Measurements from ENCODE around the gene TM7SF2.

The TM7SF2 gene

DNA sequence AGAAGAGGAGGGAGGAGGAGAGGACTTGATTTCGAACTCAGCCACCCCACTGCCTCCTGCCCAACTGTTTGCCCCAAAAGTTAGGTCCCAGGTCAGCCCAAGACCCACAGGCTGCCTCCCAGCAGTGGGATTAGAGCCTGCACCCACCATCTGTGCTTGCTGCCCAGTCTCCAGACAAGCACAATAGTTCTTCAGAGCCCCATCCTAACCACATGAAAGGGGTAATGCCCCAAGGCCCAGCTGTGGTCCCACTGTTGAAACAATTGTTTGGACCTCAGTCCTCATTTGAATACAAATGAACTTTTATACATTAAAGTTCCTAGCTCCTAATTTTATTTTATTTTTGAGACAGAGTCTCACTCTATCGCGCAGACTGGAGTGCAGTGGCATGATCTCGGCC, 21.0 kb upstream of the TM7SF2 start:
- no peak for DNase-seq (ENCODE audit: low spot score)

DNA sequence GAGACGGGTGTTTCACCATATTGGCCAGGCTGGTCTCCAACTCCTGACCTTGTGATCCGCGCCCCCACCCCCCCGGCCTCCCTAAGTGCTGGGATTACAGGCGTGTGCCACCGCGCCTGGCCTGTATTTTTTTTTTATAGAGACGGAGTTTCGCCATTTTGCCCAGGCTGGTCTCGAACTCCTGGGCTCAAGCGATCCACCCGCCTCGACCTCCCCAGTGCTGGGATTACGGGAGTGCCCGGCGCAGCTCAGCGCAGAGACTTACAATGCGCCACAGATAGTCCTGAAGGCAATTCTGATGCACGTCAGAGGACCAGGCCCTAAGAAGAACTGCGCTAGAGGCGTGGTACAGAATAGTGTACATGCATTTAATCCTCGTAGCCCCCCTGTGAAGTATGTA, 16.2 kb upstream of the TM7SF2 start:
- DNase-seq (ENCODE audit: low spot score) = no peak

DNA sequence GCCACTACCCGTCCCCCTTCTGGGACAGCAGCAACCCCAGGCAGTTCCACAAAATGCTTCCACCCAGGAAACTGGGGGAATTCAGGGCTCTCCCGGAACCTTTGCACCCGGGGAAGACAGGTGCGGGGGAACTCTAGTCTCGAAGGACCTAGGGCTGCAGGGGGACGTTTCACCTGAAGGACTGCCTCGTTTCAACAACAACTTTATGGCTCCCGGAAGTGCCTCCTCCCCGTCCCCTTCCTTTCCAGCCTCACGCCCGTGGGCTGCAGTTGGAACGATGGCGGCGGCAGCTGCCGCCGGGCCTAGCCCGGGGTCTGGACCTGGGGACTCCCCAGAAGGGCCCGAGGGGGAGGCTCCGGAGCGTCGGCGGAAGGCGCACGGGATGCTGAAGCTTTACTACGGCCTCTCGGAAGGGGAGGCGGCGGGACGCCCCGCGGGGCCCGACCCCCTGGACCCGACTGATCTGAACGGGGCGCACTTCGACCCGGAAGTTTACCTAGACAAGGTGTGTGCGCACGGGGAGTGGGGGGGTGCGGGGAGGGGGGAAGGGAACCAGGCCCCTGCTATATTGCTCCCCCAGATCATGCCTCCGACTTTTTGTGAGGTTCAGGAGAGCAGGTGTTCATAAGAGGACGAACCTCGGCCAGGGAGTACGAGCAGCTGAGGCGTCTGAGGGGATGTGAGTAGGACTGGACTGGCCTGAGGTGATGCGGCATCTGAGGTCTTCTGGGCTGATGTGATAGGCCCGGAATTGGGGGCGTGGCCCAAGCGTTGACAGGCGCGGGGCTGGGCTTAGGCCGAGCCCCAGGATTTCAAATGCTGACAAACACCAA, 15.5 kb upstream of the TM7SF2 start, which contains the start of gene VPS51:
Gene VPS51 (plus strand): TSS at position 241 of the 833 bp plus-strand sequence. CDS start 37 bp downstream, at position 278.
- DNase-seq (ENCODE audit: low spot score) = peak; percentile 94

DNA sequence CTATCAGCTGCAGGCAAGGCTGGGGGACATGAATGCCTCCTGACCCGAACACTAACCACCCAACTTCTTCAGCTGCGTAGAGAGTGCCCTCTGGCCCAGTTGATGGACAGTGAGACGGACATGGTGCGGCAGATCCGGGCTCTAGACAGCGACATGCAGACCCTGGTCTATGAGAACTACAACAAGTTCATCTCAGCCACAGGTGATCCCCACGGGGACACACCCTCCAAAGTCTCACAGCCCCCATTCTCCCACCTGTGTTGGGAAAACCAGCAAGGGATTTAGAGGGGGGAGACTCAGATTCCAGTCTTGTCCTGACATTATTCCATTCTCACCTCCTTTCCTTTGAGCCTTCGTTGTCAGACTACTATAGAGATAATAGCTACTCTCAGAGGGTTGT, 14.7 kb upstream of the TM7SF2 start:
- DNase-seq (ENCODE audit: low spot score) = no peak

DNA sequence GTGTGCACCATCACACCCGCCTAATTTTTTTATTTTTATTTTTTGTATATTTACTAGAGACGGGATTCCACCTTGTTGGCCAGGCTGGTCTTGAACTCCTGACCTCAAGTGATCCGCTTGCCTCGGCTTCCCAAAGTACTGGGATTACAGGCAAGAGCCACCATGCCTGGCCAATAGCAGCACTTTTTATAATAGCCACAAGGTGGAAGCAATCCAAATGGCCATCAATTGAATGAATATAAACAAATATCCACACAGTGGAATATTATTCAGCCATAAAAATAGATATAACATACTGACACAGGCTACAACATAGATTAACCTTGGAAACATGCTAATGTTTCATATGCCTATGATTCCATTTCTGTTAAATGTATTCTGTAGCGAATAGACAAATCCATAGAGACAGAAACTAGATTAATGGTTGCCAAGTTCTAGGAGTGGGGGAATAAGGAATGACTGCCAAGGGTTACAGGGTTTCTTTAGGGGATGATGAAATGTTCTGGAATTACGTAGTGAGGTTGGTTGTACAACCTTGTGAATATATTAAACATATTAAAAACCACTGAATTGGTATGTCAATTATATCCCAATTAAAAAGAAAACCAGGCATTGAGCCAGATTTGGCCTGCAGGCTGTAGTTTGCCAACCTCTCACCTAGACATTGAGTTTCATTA, 10.9 kb upstream of the TM7SF2 start:
- no peak for DNase-seq (ENCODE audit: low spot score)

DNA sequence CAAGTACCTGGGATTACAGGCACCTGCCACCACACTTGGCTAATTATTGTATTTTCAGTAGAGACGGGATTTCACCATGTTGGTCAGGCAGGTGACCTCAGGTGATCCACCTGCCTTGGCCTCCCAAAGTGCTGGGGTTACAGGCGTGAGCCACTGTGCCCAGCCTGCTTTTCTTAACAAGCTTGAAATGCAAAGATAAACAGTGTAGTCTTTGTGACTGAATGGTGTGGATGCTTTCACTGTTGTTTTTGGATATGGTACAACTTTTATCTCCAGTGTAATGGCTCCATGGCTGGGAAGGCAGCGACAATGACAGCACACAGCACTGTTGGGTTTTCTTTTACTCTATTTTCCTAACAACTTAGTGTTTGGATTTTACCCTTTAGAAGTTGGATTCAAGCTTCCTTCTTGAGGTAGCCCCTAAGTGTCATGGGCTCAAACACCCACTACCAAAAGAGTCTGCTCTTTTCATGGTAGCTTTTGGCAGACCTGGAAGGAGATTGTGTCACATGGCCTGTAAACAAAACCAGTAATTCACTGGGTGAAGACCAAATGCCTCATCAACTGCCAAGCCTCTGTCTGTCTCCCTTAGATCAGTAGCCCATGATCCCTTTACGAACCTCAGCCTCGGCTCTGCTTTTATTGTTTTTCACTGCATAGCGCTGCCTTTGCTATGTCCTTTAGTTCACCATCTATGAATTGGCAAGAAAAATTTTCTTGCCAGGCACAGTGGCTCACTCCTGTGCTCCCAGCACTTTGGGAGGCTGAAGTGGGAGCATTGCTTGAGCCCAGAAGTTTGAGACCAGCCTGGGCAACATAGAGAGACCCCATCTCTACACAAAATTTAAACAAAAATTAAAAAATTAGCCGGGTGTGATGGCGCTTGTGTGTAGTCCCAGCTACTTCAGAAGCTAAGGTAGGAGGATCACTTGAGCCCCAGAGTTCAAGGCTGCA, 9.3 kb upstream of the TM7SF2 start:
- no peak for DNase-seq (ENCODE audit: low spot score)

DNA sequence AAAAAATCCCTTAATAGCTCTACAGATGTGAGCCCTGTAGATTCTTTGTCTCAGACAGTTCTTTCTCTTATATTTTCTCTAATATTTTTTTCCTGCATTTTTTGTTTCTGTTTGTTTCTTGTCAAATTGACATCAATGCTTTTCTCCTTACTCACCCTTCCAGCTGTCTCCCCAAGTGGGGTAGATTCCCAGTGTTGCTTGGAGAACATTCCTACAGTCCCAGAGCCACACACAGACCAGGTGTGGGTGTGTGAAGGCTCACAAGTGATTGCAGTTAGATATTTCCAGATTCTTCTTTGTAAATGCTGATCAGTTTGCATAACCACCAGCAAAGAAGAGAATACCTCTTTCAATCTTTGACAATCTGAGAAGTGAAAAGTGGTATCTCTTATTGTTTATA, 8.2 kb upstream of the TM7SF2 start:
- DNase-seq (ENCODE audit: low spot score) = no peak

DNA sequence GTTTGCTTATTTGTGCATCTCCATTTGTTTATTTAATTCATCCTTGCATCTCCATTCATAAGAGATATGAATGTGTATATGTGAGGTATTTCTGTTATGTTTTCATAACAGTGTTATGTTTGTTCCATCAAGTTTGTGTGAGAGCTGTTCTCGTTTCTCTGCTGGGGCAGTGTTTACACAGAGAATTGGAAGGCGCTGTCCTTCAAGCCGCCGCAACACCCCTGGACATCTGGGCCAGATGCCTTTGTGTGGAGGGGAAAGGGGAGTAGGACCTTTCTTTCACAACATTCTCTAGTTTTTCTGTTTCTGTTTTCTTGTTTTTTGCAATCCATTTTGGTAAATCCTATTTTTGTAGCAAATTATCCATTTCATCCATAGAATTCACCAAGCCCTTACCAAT, 7.0 kb upstream of the TM7SF2 start:
- no peak for DNase-seq (ENCODE audit: low spot score)

DNA sequence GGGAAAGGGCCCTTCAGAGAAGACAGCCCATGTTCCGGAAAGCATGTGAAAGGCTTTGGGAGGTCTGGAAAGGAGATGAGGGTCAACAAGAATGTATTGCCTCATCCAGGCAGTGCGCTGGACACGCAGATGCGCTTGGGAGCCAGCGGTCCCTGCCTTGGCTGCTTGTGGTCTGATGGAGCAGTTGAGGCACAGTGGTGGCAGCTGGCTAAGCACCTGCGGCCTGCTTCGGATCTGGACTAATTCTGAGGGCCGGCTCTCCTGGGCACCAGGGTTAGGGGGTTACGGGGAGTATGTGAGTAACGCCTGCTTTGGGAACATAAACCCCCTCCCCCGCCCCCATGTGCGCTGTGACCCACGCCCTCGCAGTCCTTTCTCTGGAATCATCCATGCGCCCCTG, 4.6 kb upstream of the TM7SF2 start:
- DNase-seq (ENCODE audit: low spot score) = no peak

DNA sequence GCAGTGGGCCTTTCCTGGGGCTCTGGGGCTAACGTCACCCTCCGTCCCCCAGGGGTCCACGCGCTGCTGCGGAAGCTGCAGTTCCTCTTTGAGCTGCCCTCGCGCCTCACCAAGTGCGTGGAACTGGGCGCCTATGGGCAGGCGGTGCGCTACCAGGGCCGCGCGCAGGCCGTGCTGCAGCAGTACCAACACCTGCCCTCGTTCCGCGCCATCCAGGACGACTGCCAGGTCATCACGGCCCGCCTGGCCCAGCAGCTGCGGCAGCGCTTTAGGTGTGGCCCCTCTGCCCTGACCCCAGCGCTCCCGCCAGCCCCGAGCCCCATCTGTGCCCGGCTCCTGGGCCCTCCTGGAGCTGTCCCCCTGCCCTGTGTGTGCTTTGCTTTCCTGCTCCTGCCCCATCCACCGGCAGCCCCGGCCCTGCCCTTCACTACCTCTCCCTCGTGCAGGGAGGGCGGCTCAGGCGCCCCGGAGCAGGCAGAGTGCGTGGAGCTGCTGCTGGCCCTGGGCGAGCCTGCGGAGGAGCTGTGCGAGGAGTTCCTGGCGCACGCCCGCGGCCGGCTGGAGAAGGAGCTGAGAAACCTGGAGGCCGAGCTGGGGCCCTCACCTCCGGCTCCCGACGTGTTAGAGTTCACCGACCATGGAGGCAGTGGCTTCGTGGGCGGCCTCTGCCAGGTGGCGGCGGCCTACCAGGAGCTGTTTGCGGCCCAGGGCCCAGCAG, 3.8 kb upstream of the TM7SF2 start:
- DNase-seq (ENCODE audit: low spot score) = no peak

DNA sequence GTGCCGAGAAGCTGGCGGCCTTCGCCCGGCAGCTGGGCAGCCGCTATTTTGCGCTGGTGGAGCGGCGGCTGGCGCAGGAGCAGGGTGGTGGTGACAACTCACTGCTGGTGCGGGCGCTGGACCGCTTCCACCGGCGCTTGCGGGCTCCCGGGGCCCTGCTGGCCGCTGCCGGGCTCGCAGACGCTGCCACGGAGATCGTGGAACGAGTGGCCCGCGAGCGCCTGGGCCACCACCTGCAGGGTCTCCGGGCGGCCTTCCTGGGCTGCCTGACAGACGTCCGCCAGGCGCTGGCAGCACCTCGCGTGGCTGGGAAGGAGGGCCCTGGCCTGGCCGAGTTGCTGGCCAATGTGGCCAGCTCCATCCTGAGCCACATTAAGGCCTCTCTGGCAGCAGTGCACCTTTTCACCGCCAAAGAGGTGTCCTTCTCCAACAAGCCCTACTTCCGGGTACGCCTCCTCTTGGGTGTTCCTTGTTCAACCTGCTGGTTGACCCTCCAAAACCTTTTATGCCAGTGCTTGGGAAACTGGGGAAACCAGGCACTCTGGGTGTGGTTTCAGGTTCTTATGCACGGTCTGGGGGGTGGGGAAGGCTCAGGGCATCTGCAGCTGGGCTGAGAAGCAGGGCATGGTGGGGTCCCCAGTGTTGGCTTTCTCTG, 3.1 kb upstream of the TM7SF2 start:
- DNase-seq (ENCODE audit: low spot score) = no peak

DNA sequence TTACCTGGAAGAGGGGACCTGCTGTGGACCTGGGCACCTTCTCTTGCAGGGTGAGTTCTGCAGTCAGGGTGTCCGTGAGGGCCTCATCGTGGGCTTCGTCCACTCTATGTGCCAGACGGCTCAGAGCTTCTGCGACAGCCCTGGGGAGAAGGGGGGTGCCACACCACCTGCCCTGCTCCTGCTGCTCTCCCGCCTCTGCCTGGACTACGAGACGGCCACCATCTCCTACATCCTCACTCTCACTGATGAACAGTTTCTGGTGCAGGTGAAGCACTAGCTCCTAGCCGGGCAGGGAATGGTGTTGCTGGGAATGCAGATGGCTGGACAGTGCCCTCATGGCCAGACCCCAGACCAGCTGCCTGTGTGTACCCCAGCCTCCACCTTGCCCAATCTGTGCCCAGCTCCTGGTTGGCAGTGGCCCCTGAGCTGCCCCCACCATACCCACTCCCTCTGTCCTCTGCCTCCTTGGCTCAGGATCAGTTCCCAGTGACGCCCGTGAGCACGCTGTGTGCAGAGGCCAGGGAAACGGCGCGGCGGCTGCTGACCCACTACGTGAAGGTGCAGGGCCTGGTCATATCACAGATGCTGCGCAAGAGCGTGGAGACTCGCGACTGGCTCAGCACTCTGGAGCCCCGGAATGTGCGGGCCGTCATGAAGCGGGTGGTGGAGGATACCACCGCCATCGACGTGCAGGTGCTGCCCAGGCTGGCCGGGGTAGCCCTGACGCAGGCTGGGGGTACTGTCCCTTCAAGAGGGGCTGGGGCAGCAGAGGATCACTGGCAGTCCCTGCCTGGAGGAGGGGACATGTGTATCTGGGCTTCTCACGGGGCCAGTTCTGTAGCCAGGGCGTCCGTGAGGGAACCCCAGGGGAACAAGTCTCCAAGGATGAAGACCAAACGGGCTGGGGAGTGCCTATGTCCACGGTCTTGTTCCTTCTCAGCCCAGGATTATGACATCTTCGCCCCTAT, 2.2 kb upstream of the TM7SF2 start:
- DNase-seq (ENCODE audit: low spot score) = no peak

DNA sequence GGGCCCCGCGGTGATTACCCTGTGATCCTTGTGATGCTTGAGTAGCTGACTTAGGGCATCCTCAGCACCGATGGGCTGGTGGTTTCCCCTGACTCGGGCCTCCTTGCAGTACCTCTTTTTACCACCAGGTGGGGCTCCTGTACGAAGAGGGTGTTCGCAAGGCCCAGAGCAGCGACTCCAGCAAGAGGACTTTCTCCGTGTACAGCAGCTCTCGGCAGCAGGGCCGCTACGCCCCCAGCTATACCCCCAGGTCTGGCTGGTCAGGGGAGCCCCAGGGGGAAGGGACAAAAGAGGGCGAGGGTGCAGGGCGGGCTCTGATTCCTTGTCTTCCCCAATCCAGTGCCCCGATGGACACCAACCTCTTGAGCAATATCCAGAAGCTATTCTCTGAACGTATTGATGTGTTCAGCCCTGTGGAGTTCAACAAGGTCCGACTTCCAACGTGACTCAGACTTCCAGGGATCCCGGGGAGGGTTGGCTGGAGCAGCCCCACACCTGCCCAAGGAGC, 1.3 kb upstream of the TM7SF2 start:
- peak; percentile 95 for DNase-seq (ENCODE audit: low spot score)

DNA sequence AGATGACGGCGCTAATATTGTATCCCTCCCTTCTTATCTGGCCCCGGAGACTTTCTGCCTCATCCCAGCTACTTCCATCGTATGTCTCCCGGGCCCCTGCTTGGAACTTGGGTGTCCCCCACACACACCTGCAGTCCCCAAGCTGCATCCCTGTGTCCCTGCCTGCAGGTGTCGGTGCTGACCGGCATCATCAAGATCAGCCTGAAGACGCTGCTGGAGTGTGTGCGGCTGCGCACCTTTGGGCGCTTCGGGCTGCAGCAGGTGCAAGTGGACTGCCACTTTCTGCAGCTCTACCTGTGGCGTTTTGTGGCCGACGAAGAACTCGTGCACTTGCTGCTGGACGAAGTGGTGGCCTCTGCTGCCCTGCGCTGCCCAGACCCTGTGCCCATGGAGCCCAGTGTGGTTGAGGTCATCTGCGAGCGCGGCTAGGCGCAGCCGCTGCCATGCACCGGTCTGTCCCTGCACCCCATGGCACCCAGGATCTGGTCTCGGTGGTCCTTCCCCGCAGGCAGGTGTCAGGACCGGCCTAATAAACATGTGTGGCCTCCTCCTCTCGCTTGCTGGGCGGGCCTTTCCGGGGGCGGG, 421 bp upstream of the TM7SF2 start:
- DNase-seq (ENCODE audit: low spot score) = no peak

DNA sequence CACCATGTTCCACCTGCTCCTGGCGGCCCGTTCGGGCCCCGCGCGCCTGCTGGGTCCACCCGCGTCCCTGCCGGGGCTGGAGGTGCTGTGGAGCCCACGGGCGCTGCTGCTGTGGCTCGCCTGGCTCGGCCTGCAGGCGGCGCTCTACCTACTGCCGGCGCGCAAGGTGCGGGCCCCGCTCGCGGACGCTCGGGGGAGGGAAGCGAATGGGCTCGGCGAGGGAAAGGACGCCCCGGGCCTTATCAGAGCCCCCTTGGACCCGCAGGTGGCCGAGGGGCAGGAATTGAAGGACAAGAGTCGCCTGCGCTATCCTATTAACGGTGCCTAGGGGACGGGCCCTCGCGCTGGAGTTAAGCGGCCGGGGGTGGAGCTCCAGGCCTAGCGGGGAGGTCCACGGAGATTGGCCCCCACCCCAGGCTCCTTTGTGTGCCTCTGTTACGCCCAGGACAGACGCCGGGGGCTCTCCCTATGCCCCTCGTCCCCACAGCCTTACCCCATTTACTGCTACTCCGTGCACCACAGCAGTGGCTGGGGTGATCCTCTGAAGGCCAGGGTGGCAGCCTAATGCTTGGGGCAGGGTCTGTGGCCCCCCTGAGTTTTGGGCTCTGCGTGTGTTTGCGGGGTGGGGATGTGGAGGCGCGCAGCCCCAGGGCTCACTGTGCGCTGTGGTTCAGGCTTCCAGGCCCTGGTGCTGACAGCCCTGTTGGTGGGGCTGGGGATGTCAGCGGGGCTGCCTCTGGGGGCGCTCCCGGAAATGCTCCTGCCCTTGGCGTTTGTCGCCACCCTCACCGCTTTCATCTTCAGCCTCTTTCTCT, 1.1 kb downstream of the TM7SF2 start:
- DNase-seq (ENCODE audit: low spot score) = peak; percentile 76

DNA sequence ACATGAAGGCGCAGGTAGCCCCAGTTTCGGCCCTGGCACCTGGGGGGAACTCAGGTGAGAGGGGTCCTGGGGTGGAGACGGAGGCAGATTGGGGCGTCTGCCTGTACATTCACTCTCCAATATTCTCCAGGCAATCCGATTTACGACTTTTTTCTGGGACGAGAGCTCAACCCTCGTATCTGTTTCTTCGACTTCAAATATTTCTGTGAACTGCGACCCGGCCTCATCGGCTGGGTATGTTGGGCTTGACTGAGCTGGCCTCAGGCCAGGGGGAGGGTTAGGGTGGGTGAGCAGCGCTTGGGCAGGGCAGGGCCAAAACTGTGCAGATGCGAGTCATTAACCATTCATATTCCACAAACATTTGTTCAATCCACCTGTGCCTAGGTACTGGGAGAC, 1.7 kb downstream of the TM7SF2 start:
- DNase-seq (ENCODE audit: low spot score) = peak; percentile 67

DNA sequence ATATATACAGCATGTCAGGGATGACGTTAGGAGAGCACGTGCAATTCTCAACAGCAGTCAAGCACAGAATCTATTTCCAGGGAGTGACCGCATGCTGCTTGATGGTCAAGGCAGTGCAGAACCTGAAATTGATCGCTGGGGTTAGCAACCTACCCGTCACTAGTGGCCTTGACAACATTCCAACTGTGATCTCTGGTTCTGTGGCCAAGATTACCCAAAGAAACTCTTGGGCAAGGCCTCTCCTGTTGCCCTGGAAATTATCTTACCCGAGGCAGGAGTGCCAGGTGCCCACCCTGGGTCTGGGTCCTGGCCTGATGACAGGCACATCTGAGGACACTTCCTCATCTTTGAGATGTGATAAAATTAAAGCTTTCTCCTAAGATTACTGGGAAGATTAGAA, 2.2 kb downstream of the TM7SF2 start:
- no peak for DNase-seq (ENCODE audit: low spot score)

DNA sequence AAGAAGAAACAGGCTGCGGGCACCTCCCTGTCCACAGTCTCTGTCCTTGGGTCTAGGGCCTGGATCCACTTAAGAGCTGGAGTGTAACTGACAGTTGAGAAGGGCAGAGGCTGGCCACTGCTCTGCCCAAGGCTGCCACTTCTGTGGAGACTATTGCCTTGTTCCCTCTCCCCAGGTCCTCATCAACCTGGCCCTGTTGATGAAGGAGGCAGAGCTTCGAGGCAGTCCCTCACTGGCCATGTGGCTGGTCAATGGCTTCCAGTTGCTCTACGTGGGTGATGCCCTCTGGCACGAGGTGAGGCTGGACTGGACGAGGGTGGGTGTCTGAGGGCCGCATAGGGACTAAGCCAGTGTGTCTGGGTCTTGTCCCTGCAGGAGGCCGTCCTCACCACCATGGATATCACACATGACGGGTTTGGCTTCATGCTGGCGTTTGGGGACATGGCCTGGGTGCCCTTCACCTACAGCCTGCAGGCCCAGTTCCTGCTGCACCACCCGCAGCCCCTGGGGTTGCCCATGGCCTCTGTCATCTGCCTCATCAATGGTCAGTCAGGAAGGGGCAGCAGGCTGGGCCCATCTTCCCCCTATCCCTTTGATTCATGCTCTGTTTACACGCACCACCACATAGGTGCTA, 3.0 kb downstream of the TM7SF2 start:
- no peak for DNase-seq (ENCODE audit: low spot score)
